A549 treated with Hydrocortisone at 1 μM for 4 hours (cell line): ENCODE measurements around the gene USP17L22. TPM values are rescaled to one million over a fixed set of nuclear protein-coding genes. Genes with fewer than 3 reads are reported as not detected.

Experiments
- total RNA-seq: library from RNA; stranded (reverse); fragments of 200-300 nt; extraction: Qiagen RNA extraction; gene quantifications from 5 replicates; pipeline ENCODE4 v1.2.3, GENCODE V29; 2022

USP17L22 gene
- total RNA-seq: not detected in 5 replicates

GRCh38 chr4:9267319-9267718 lies at the start of gene USP17L22:
USP17L22 (plus strand) TSS chr4:9267619; CDS start chr4:9267619, 0 bp downstream.

GRCh38 chr4:9219852-9220251 lies 47.6 kb upstream of the USP17L22 start, which contains the start of gene USP17L12:
USP17L12 (plus strand) TSS chr4:9220152; CDS start chr4:9220152, 0 bp downstream.

GRCh38 chr4:9224596-9224995 lies 42.8 kb upstream of the USP17L22 start, which contains the start of gene USP17L13:
USP17L13 (plus strand) TSS chr4:9224896; CDS start chr4:9224896, 0 bp downstream.

GRCh38 chr4:9234085-9234484 lies 33.3 kb upstream of the USP17L22 start, which contains the start of gene USP17L15:
USP17L15 (plus strand) TSS chr4:9234385; CDS start chr4:9234385, 0 bp downstream.

GRCh38 chr4:9243579-9243978 lies 23.8 kb upstream of the USP17L22 start, which contains the start of gene USP17L17:
USP17L17 (plus strand) TSS chr4:9243879; CDS start chr4:9243879, 0 bp downstream.

GRCh38 chr4:9247953-9248680 lies 19.3 kb upstream of the USP17L22 start, which contains the start of gene USP17L18:
USP17L18 (plus strand) TSS chr4:9248630; CDS start chr4:9248630, 0 bp downstream.

GRCh38 chr4:9253078-9253477 lies 14.3 kb upstream of the USP17L22 start, which contains the start of gene USP17L19:
USP17L19 (plus strand) TSS chr4:9253378; CDS start chr4:9253378, 0 bp downstream.

GRCh38 chr4:9257824-9258223 lies 9.6 kb upstream of the USP17L22 start, which contains the start of gene USP17L20:
USP17L20 (plus strand) TSS chr4:9258124; CDS start chr4:9258124, 0 bp downstream.

GRCh38 chr4:9262572-9262971 lies 4.8 kb upstream of the USP17L22 start, which contains the start of gene USP17L21:
USP17L21 (plus strand) TSS chr4:9262872; CDS start chr4:9262872, 0 bp downstream.

Other genes starting within 250 kb of the USP17L22 start
- gene FAM90A26, start 97.2 kb upstream of the USP17L22 start, total RNA-seq: not detected in 5 replicates
- gene USP17L10, start 57.0 kb upstream of the USP17L22 start, total RNA-seq: not detected in 5 replicates
- gene USP17L11, start 52.2 kb upstream of the USP17L22 start, total RNA-seq: not detected in 5 replicates
- gene USP17L12, start 47.5 kb upstream of the USP17L22 start, total RNA-seq: not detected in 5 replicates
- gene USP17L13, start 42.7 kb upstream of the USP17L22 start, total RNA-seq: not detected in 5 replicates
- gene USP17L15, start 33.2 kb upstream of the USP17L22 start, total RNA-seq: not detected in 5 replicates
- gene USP17L17, start 23.7 kb upstream of the USP17L22 start, total RNA-seq: not detected in 5 replicates
- not detected in 5 replicates for gene USP17L18, start 19.0 kb upstream of the USP17L22 start, total RNA-seq
- gene USP17L19, start 14.2 kb upstream of the USP17L22 start, total RNA-seq: not detected in 5 replicates
- not detected in 5 replicates for gene USP17L20, start 9.5 kb upstream of the USP17L22 start, total RNA-seq
- gene USP17L21, start 4.7 kb upstream of the USP17L22 start, total RNA-seq: not detected in 5 replicates
- gene USP17L24, start 57.5 kb downstream of the USP17L22 start, total RNA-seq: not detected in 5 replicates
- gene USP17L25, start 62.3 kb downstream of the USP17L22 start, total RNA-seq: not detected in 5 replicates
- gene USP17L26, start 67.0 kb downstream of the USP17L22 start, total RNA-seq: not detected in 5 replicates
- gene USP17L5, start 71.8 kb downstream of the USP17L22 start, total RNA-seq: not detected in 5 replicates
- not detected in 5 replicates for gene USP17L27, start 76.5 kb downstream of the USP17L22 start, total RNA-seq
- not detected in 5 replicates for gene USP17L28, start 81.3 kb downstream of the USP17L22 start, total RNA-seq
- not detected in 5 replicates for gene USP17L29, start 86.0 kb downstream of the USP17L22 start, total RNA-seq
- gene USP17L30, start 95.5 kb downstream of the USP17L22 start, total RNA-seq: not detected in 5 replicates
- not detected in 5 replicates for gene DEFB131A, start 176.8 kb downstream of the USP17L22 start, total RNA-seq